Activated CD4-positive, alpha-beta T cell treated with anti-CD3 and anti-CD28 coated beads, Interleukin-2, Interleukin-4, amounts not matched to agents 100 ng/mL and 50 ng/mL, durations not matched to agents 16 hours and 8 hours (primary cell): ENCODE measurements around the gene SH2D1B.
A peak's percentile ranks its signal among the peaks of the same experiment; 100 is the strongest.
"Not testable (repeated sequence)": the region's sequence is repeated elsewhere in the genome, so short reads cannot be mapped to it uniquely, and the experiment has no call there.

Experiments
- DNase-seq: peaks from one replicate; pipeline ENCODE4 v3.0.0-alpha.2; 2020; ENCODE audit warnings: low spot score

The SH2D1B gene

DNA sequence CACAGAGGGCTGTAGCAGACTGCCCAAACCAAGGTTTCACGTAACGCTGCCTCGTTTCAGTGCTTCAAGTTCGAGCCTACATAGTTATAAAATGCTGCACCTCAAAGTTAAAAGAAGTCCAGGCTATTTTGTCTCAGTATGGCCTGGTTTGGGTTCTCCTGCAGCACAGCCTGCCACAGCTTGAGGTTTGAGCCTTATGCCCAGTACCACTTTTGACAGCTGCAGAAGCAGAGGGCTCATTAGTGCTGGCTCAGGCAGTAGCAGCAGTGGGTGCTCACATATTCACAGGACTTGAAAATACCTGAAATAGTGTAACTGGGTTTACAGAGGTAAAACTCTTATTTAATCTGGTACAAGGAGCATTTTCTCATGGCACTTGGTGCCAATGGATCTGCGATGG is 50.6 kb downstream of the SH2D1B start:
- no peak for DNase-seq

DNA sequence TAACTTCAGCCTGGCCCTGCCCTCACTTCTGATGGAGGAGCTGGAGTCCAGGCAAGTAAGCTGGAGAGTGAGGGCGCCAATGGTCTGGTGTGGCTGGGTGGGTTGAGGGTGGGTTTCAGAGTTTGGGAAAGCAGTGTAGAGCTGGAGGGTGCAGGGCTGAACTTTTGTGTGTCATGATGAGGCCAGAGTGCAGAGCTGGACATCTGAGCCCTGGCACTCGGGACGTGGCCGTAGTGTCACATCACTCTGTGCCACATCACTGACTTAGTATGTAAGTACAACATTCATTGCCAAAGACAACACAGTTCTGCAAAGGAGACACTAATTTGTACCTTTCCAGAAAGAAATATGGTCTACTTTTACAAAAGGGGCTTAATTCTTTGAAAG is 51.1 kb downstream of the SH2D1B start:
- no peak for DNase-seq

DNA sequence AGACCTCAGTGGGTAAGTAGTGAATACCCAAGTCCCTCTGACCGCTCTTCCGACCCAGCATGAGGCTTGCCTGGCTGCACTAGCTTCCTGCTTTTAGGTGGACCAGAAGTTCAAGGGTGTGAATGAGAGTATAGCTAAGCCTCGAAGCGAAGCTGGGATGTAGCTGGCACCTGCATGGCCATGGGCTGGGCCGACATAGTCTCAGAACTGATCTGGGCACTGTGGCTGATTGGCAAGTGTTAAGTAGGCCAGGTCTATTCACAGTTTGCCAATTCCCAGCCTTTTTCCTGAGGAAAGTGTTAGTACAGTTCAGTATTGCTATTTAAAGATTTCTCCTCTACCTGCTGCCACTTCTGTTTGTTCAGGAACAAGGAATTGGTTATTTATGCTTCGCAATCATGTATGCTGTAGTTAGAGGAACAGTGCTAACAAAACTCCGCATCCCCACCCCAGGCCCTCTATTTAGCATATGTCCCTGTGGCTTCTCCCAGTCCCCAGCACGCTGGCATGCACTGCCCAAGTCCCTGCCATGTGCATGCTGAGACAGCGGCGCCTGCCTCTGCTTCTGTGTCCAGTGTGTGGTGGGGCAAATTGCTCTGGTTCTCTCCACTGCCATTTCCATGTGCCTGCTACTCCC is 51.6 kb downstream of the SH2D1B start:
- no peak for DNase-seq

DNA sequence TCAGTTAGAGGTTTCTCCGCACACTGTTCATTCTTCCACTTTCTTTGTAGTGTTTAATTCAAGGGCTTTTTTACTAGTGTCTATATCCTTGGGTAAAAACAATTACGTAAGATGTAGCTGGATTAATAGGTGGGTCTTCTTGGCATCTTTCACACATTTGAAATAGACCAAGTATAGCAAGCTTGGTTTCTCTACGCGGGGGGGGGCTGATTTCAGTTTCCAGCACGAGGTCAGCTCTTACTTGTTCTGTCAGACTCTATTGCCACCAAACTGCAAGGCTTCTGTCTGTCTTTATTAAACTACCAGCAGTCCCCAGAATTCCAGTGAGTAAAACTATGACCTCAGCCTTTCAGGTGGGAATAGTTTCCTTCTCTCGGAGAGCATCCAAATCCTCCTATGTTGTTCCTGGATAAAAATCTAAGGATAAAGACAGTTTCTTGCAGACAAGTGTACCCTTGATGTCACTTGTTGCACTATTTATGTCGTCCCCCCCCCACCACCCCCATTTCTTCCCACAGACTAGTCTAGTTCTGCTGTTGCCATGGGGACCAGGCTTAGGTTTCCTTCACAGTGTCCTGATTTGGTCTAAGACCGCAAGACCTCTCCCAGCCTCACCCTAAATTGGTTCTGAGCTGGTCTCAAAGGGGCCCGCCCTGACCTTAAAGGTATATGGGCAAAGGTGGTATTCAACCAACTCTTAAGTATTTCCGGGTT is 52.3 kb downstream of the SH2D1B start:
- no peak for DNase-seq

DNA sequence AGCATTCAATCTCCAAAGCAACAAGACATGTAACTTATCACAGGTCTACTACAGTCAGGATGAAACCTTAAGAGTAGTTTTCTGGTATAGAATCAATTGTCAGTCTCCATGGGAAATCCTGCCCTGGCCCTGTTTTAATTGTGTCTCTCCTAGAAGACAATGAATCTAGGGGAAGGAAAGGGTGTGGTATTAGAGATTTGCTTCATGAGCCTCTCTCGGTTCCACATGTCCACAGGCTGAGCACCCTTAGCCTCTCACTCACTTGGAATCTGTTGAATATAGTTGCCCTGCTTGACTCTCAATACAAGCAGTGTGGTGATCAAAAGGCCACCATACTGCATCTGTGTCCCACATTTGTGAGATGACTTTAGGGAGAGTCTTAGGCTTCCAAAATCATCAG is 53.0 kb downstream of the SH2D1B start:
- no peak for DNase-seq

DNA sequence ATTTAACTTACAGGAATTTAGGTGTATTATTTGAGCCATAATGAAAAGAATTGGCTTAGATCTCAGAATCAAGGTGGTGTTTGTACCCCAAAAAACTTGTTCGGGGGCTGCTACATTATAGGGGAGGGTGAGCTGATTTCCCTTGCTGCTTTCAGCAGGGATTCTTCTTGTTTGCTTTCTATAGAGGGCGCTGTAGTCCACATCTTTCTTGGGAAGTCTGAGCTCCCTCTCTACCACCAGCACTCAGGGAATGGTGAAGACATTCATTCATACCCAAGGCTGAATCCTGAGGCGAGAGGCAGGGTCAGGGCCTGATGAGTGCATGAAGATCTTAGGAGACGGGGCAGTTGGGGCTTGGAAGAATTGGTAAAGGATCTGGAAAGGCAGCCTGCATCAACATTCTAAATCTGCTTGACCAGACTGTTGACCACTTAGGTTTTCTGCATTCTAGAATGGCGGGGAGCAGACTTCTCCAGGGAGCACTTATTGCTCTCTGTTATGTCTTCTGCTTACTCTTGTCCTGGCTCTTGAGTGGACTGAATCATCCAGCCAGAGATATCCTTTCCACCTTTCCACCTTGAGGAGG is 54.2 kb downstream of the SH2D1B start:
- DNase-seq, result peak; percentile 19

DNA sequence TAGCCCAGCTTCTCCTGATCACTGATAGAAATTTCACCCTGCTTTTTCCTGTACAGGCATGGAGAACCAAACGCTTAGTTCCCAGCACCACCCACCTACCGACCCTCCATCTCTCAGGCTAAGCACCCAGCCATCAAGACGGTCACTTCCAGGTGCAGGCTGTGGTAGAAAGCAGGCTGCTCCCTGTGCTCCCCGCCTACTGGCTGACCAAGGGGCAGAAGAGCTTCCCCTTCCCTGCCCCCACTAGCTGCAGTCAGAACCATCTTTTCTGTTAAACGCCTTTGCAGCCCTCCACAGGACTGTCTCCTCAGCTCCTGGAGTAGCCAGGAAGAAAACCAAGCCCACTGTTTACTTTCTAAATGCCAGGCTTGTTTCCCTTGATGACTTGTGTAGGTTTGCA is 58.2 kb downstream of the SH2D1B start:
- no peak for DNase-seq

DNA sequence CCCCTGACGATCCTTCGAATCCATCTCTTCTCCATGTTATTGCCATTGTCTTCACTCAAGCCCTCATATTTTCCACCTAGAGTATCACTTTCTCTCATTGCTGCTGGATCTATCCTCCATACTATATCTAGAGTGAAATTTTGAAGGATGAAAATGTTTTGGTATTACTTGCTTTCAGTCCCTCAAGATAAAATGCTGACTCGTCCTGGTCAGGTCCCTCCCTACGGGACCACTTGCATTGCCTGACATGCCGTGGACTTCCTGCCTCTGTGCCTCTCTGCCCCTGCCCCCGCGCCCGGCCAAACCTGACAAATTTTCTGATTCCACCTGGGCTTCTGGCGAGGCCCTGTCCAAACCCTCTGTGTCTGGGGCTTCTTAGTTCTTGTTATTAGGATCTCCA is 58.9 kb downstream of the SH2D1B start:
- no peak for DNase-seq

DNA sequence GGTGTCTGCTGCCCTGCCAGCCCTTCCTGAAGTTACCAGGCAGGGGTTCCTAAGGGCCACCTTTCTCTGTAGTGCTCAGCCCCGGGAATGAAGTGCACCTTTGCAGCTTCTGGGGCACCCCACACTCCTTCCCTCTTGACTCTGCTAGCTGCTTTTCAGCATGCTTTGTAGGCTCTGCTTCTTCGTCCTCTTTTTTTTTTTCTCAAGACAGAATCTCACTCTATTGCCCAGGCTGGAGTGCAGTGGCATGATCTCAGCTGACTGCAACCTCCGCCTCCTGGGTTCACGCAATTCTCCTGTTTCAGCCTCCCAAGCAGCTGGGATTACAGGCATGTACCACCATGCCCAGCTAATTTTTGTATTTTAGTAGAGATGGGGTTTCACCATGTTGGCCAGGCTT is 60.1 kb downstream of the SH2D1B start:
- not testable (repeated sequence) for DNase-seq

DNA sequence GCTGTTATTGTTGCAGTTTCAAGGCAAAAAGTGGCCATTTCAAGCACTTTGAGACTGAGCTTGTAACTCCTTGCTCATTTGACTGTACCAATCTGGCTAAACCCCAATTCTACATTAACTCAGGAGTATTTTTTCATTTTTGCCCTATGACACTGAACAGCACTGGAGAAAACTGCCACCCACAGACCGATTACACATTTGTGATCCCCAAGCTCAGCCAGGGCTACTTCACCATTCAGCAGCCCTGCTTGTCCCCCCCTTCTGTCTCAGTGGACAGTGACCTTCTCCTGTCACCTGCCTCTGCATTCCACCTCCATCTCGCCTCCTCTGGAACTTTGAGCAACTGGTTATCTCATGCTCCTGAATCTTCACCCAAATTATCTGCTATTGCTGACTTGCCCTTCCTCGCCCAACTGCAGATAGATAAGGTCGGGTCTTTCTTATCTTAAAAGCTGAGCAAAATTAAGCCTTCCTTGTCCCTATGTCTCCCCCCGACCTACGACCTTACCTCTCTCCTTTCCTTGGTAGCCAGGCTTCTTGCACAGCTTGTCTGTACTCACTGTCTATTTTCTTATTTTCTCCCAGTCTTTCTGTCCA is 60.6 kb downstream of the SH2D1B start:
- no peak for DNase-seq

DNA sequence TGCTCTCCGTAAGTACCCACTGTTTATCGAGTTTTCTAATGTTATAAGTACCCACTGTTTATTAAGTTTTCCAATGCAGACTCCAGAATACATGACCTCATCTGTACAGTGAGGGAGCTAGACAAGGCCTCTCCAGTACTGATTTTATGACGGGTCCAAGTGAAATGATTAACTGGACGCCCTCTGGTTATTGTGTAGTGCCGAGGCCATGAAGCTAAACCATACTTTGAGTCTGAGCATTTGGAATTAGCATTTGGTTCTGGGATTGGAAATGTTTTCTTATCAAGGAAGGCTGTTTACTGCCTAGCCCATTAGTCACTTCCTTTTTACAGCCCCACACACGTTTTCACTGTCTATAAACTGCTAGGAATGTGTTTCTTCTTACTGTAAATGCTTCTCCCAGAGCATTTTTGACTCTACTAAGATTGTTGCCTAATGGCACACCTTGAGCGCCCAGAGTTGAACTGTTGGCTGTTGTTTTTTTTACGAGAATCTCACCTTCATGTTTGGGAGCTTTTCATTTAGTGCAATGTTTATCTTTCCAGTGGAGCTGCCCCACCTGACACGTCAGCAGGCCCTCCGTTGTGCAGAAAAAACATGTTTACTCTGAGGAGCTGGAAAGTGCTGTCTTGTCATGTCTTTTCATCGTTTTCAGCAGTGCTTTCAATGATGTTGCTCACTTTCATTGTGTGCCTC is 62.2 kb downstream of the SH2D1B start:
- no peak for DNase-seq

DNA sequence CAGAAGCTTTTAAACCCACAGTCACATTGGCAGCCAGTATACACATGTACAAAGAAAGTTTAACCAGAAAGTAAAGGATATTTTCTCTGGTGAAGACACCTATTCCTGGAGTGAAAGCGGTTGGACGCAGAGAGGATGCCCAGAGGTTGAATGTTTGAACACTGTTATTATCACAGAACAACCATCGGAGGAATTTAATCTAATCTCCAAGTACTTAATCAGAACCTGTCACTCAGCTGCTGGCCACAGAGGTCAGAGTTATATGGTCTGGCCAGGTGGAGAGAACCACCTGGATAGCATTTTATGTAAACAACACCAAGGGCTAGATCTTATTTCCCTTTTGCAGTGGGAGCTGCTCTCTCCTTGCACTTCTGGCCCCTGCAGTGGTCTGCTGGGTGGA is 64.7 kb downstream of the SH2D1B start:
- no peak for DNase-seq
